AG04450 (cell line): ENCODE results near the gene MIEF1. TPM values are rescaled to one million over a fixed set of nuclear protein-coding genes. Genes with fewer than 3 reads are reported as not detected.
A peak's percentile ranks its signal among the peaks of the same experiment; 100 is the strongest.

ENCODE experiments used
- CTCF ChIA-PET: fragments of 300-600, 350-600 bp; formaldehyde crosslinking; extraction: SDS; loops from one replicate; lab custom pipeline; 2022; ENCODE audit warnings: antibody characterized with exemption, inconsistent platforms; lab: Charles Lee
- POLR2A ChIA-PET: fragments of 350-600 bp; formaldehyde crosslinking; extraction: SDS; loops from one replicate; lab custom pipeline; 2021; ENCODE audit warnings: antibody characterized with exemption, inconsistent platforms; lab: Yijun Ruan, JAX
- DNase-seq: peaks from one replicate; pipeline ENCODE4 v3.0.0-alpha.2; 2011; ENCODE audit warnings: low read depth, low spot score
- H3K27ac ChIP-seq: one replicate; pipeline ENCODE4 v1.5.1; 2012; ENCODE audit warnings: low read depth, low read length, control low read depth
- H3K27me3 ChIP-seq: one replicate; pipeline ENCODE4 v1.6.0; 2012; ENCODE audit warnings: low read length; ENCODE audit not compliant: control insufficient read depth, insufficient read depth
- H3K4me3 ChIP-seq: 2 replicates; pipeline ENCODE4 v1.5.1; 2011; ENCODE audit warnings: mild to moderate bottlenecking, low read depth, low read length, control low read depth
- H3K9me3 ChIP-seq: 2 replicates; pipeline ENCODE4 v1.5.1; 2012; ENCODE audit warnings: low read length; ENCODE audit not compliant: control insufficient read depth, insufficient read depth
- CTCF ChIP-seq: IDR thresholded peaks from 2 replicates; pipeline ENCODE4 v1.5.1; 2011; ENCODE audit warnings: low read depth, low read length, control low read depth, inconsistent platforms
- polyA plus RNA-seq: library from polyadenylated mRNA; depleted of rRNA; stranded (reverse); fragments of >200 nt; gene quantifications from 2 replicates; pipeline ENCODE4 v1.2.3, GENCODE V29; 2011

MIEF1 gene
- polyA plus RNA-seq, 1 experiment, result 18.9 TPM

GRCh38 chr22:39534092-39534506, 32.0 kb downstream of the MIEF1 start:
- ChIA-PET POLR2A (no interaction called here), CTCF (interaction anchor here (0.5 to 7.7 kb wide), 24 partner anchors 10 to 814 kb away, joined by 3 to 119 read pairs (median 4); no protein-coding TSS in a partner anchor)
- H3K27me3 ChIP-seq, result peaks cover 3% of the 10 kb centered on the region
- no peak for TF ChIP-seq CTCF
- DNase-seq, result no peak
- no peak overlapping the region for H3K4me3 ChIP-seq
- no peaks in the 10 kb centered on the region; the same call in 1 of the 2 replicates for H3K9me3 ChIP-seq
- peak overlapping the region; percentile 1 for H3K27ac ChIP-seq

GRCh38 chr22:39534591-39535356, 32.7 kb downstream of the MIEF1 start:
- TF ChIP-seq CTCF, result peak; percentile 82
- Histone ChIP-seq H3K27ac (peak overlapping the region; percentile 1), H3K27me3 (peaks cover 3% of the 10 kb centered on the region), H3K4me3 (no peak overlapping the region), H3K9me3 (no peaks in the 10 kb centered on the region; the same call in 1 of the 2 replicates)
- ChIA-PET POLR2A (interaction anchor here (0.7 kb wide), 1 partner anchor 11 kb away, joined by 10 read pairs; no protein-coding TSS in a partner anchor), CTCF (interaction anchor here (0.5 to 7.7 kb wide), 29 partner anchors 9 to 814 kb away, joined by 3 to 119 read pairs (median 4); no protein-coding TSS in a partner anchor)
- DNase-seq, result no peak

- Histone ChIP-seq H3K4me3 (no peak overlapping the region), H3K27me3 (peaks cover 7% of the 10 kb centered on the region), H3K27ac (no peak overlapping the region), H3K9me3 (no peaks in the 10 kb centered on the region; the same call in 1 of the 2 replicates)
- DNase-seq, result no peak
- ChIA-PET CTCF (interaction anchor here (0.7 to 7.7 kb wide), 20 partner anchors 8 to 813 kb away, joined by 3 to 119 read pairs (median 5); no protein-coding TSS in a partner anchor), POLR2A (interaction anchor here (0.7 kb wide), 1 partner anchor 12 kb away, joined by 10 read pairs; no protein-coding TSS in a partner anchor)
- no peak for TF ChIP-seq CTCF
These were observed 33.3 kb downstream of the MIEF1 start for GRCh38 chr22:39535357-39535725.

GRCh38 chr22:39535831-39536449, 33.9 kb downstream of the MIEF1 start:
- DNase-seq, result no peak
- POLR2A ChIA-PET, result interaction anchor here (0.5 kb wide), 1 partner anchor 10 kb away, joined by 3 read pairs; no protein-coding TSS in a partner anchor
- H3K9me3 ChIP-seq, result no peaks in the 10 kb centered on the region; the same call in 1 of the 2 replicates
- peaks cover 7% of the 10 kb centered on the region for H3K27me3 ChIP-seq
- no peak for TF ChIP-seq CTCF
- CTCF ChIA-PET, result interaction anchor here (0.5 to 7.7 kb wide), 6 partner anchors 18 to 502 kb away, joined by 3 to 119 read pairs (median 9); no protein-coding TSS in a partner anchor
- no peak overlapping the region for H3K27ac ChIP-seq
- no peak overlapping the region for H3K4me3 ChIP-seq
